ENCODE measurements around the gene C1QTNF9.
"Not testable (repeated sequence)": the region's sequence is repeated elsewhere in the genome, so short reads cannot be mapped to it uniquely, and the experiment has no call there.

Gene C1QTNF9

GRCh38 chr13:24282256-24282655, 27.1 kb upstream of the C1QTNF9 start:
- no peak for DNase-seq

GRCh38 chr13:24284889-24285565, 24.4 kb upstream of the C1QTNF9 start:
- DNase-seq: no peak

- DNase-seq: no peak
Observed at GRCh38 chr13:24286624-24287023, 22.8 kb upstream of the C1QTNF9 start.

GRCh38 chr13:24287748-24288287, 21.6 kb upstream of the C1QTNF9 start:
- no peak for DNase-seq

- no peak for DNase-seq
Observed at GRCh38 chr13:24288870-24289269, 20.5 kb upstream of the C1QTNF9 start.

- no peak for DNase-seq
Observed at GRCh38 chr13:24290280-24290932, 19.0 kb upstream of the C1QTNF9 start.

- DNase-seq: no peak
Observed at GRCh38 chr13:24292481-24292880, 16.9 kb upstream of the C1QTNF9 start.

- DNase-seq: no peak
Observed at GRCh38 chr13:24293746-24294145, 15.6 kb upstream of the C1QTNF9 start.

- no peak for DNase-seq
Observed at GRCh38 chr13:24299488-24300114, 9.8 kb upstream of the C1QTNF9 start.

- DNase-seq: no peak
Observed at GRCh38 chr13:24301434-24301833, 7.9 kb upstream of the C1QTNF9 start.

- DNase-seq: no peak
Observed at GRCh38 chr13:24301911-24302310, 7.5 kb upstream of the C1QTNF9 start.

- DNase-seq: no peak
Observed at GRCh38 chr13:24304620-24305019, 4.8 kb upstream of the C1QTNF9 start.

- DNase-seq: no peak
Observed at GRCh38 chr13:24306632-24307031, 2.7 kb upstream of the C1QTNF9 start.

GRCh38 chr13:24307211-24308067, 1.9 kb upstream of the C1QTNF9 start:
- DNase-seq: no peak

- no peak for DNase-seq
Observed at GRCh38 chr13:24308068-24308445, 1.3 kb upstream of the C1QTNF9 start.

- no peak for DNase-seq
Observed at GRCh38 chr13:24308488-24309020, 826 bp upstream of the C1QTNF9 start.

- DNase-seq: no peak
Observed at GRCh38 chr13:24313439-24313838, 4.1 kb downstream of the C1QTNF9 start.

GRCh38 chr13:24317835-24318234, 8.5 kb downstream of the C1QTNF9 start:
- DNase-seq: not testable (repeated sequence)

GRCh38 chr13:24318878-24319277, 9.5 kb downstream of the C1QTNF9 start:
- DNase-seq: not testable (repeated sequence)

GRCh38 chr13:24319641-24320040, 10.3 kb downstream of the C1QTNF9 start:
- not testable (repeated sequence) for DNase-seq

- not testable (repeated sequence) for DNase-seq
Observed at GRCh38 chr13:24321416-24321815, 12.0 kb downstream of the C1QTNF9 start.

GRCh38 chr13:24322470-24322869, 13.1 kb downstream of the C1QTNF9 start:
- DNase-seq: not testable (repeated sequence)
